ENCODE results near the gene PAQR9.

- TF ChIP-seq EZH2 (IDR thresholded peaks at IDR 0.05) (no peak), POLR2AphosphoS5 (IDR thresholded peaks at IDR 0.05; ENCODE audit: borderline replicate concordance, low read depth, low read length) (no peak)
These were observed 2.1 kb upstream of the PAQR9 start for GRCh38 chr3:142965581-142965980.
